NK-92 treated with Interleukin-12 subunit alpha and Interleukin-12 subunit beta, amount 100 ng/mL, for 24 hours (cell line): ENCODE measurements around the gene CAVIN4.

Experiments
- DNase-seq: peaks from one replicate; lab custom pipeline; 2025; lab: John Stamatoyannopoulos, UW

Gene CAVIN4

GRCh38 chr9:100591139-100591538, 13.3 kb downstream of the CAVIN4 start:
- no peak for DNase-seq

DNA sequence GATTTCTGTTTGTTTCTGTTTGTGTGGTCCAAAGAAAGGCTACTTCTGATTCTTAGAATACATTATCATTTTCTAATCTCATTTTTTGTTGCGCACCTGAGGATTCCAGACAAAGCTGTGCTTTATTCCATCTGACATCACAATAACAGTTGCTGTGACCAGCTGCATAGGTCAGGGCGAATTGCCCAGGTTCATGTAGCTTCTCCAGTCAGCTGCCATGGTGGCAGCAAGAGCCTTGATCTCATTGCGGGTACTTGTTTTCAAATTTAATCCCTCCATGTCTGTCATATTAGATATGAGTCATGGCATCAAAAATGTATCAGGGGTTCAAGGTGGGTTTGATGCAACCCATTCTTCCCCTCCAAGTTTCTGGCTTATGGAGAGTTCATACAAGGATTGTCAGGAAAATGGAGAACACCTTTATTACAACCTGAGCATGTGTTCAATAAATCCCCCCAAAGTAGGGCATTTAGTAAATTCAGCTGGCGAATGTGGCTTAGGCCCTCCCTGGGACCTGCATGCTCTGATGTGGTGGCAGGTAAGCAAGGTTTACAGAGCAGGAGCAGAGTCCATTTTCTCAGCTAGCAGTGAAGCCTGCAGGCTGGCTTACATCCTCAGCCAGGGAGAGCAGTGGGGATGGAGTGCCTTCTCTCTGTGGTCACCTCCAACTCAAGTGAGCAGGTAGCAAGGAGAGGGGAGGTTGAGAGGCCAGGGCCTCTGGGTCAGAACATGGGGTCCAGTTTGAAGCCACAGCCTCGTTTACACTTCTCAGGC, 13.9 kb downstream of the CAVIN4 start:
- DNase-seq = no peak

GRCh38 chr9:100595391-100596199, 17.7 kb downstream of the CAVIN4 start:
- no peak for DNase-seq

- no peak for DNase-seq
Measured at GRCh38 chr9:100597236-100597635, 19.4 kb downstream of the CAVIN4 start.

DNA sequence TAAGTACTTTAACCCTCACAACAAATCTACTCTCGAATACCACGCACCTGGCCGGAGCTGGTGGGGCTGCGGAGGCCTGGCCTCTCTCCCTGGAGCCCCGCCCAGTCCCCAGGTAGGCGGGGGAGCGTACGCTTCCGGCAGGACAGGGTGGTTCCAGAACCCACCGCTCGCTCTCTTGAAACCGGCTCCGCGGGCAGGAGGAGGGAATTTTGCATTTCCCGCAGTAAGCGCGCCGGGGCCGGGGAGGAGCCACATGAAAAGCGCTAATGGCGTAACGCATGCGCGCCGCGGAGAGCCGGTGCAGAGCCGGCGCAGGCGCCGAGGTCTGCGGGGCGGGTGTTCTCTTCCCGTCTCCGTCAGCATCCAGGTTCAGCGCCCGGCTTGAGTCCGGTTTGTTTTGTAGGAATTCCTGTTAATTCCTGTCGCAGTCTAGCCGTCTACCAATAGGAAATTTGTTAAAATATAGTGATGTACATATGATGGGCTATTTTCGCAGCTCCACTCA, 20.8 kb downstream of the CAVIN4 start:
- DNase-seq = no peak

GRCh38 chr9:100600521-100601079, 22.7 kb downstream of the CAVIN4 start:
- DNase-seq = no peak

- DNase-seq = peak; percentile 4
Measured at GRCh38 chr9:100601216-100601615, 23.3 kb downstream of the CAVIN4 start.

- DNase-seq = no peak
Measured at GRCh38 chr9:100602342-100602801, 24.5 kb downstream of the CAVIN4 start.

GRCh38 chr9:100605405-100605804, 27.5 kb downstream of the CAVIN4 start:
- no peak for DNase-seq

- DNase-seq = no peak
Measured at GRCh38 chr9:100619194-100619593, 41.3 kb downstream of the CAVIN4 start.

DNA sequence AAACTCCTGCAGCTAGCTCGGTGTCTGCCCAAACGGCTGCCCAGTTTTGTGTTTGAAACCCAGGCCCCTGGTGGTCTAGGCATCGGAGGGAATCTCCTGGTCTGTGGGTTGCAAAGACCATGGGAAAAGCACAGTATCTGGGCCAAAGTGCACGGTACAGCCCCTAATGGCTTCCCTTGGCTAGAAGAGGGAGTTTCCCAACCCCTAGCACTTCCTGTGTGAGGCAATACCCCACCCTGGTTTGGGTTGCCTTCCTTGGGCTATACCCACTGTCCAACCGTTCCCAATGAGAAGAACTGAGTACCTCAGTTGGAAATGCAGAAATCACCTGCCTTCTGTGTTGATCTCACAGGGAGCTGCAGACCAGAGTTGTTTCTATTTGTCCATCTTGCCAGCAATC, 41.8 kb downstream of the CAVIN4 start:
- DNase-seq = no peak

DNA sequence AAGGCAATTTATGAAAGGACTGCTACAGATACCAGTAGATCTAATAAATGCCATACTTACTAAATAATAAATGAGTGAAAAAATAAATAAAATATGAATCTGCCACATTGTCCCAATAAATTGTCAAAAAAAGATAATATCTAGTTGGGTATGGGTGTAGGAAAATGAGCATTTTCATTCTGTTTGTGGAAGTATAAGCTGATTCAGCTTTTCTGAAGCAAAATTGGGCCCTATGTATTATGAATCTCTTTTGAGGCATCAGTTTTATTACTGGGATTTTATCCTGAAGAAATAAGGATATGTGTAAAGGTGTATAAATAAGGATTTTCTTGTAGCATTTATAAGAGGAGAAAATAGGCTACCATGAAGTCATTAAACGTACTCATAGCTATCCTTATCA, 46.1 kb downstream of the CAVIN4 start:
- DNase-seq = no peak

DNA sequence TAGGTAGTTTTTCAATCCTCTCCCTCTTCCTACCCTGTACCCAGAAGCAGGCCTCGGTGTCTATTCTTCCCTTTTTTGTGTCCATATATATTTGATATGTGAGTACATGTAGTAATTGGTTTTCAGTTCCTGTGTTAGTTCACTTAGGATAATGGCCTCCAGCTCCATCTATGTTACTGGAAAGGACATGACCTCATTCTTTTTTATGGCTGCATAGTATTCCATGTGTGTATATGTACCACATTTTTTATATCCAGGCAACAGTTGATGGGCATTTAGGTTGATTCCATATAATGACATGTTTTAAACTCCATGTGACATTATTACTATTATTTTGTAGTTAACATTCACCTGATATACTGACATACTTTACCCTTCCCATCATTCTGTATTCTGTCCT, 49.1 kb downstream of the CAVIN4 start:
- no peak for DNase-seq

DNA sequence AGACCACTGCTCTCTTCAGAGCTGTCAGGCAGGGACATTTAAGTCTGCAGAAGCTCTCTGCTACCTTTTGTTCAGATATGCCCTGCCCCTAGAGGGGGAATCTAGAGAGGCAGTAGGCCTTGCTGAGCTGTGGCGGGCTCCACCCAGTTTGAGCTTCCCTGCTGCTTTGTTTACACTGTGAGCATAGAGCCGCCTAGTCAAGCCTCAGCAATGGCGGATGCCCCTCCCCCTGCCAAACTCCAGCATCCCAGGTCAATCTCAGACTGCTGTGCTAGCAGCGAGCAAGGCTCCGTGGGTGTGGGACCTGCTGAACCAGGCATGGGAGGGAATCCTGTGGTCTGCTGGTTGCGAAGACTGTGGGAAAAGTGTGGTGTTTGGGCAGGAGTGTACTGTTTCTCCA, 59.9 kb downstream of the CAVIN4 start:
- no peak for DNase-seq
